PFSK-1 (cell line): ENCODE data around the gene SSU72.

Experiments used
- FOXP2 ChIP-seq: optimal IDR thresholded peaks from 2 replicates; pipeline ENCODE3; 2011; ENCODE audit warnings: borderline replicate concordance, control low read depth, inconsistent platforms; ENCODE audit not compliant: insufficient read depth; ENCODE audit errors: extremely low read length, extremely low read depth
- POLR2AphosphoS5 ChIP-seq: IDR thresholded peaks from 2 replicates; pipeline ENCODE4 v1.6.1; 2012; ENCODE audit warnings: low read depth, mild to moderate bottlenecking, control low read depth, low read length, moderate library complexity
- REST ChIP-seq, 2 experiments: IDR thresholded peaks; 2 replicates each; pipeline versions ENCODE4 v1.6.1 to v1.8.0; 2011 to 2012; ENCODE audit warnings: low read depth in 2 of 2, low read length in 2 of 2, control low read depth in 1 of 2, inconsistent platforms in 1 of 2, mild to moderate bottlenecking in 1 of 2, moderate library complexity in 1 of 2; ENCODE audit not compliant: insufficient read depth in 1 of 2
- SIN3A ChIP-seq: IDR thresholded peaks from 2 replicates; pipeline ENCODE4 v1.6.1; 2012; ENCODE audit warnings: mild to moderate bottlenecking, low read length, moderate library complexity, borderline replicate concordance; ENCODE audit not compliant: insufficient read depth
- TAF1 ChIP-seq: IDR thresholded peaks from 2 replicates; pipeline ENCODE4 v1.6.1; 2012; ENCODE audit warnings: low read length, control low read depth, borderline replicate concordance; ENCODE audit not compliant: insufficient read depth

SSU72 gene

DNA sequence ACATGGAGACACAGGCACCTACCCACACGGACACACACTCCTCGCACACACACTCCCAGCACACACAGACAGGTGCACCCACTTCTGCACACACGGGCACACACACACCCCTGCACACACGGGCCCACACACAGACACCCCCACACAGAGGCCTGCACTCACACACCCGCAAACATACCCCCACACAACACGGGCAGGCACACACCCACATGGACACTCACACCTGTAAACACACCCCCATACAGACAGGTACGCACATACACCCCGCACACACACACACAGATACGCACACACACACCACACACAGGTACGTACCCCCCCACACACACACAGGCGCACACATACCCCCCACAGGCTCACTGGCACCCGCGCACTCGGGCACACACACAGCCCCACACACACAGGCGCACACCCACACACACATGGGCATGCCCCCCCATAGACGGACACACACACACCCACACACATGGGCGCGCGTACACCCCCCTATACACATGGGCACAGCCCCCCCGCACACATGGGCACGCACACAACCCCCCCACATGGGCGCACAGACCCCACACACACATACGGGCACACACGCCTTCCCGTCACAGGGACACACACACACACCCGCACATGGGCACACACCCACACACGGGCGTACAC lies 56.6 kb downstream of the SSU72 start:
- TF ChIP-seq REST (IDR thresholded peaks at IDR 0.05; ENCODE audit: insufficient read depth in 1 of 2, low read depth in 2 of 2, low read length in 2 of 2) (no peak), FOXP2 (no peak)

DNA sequence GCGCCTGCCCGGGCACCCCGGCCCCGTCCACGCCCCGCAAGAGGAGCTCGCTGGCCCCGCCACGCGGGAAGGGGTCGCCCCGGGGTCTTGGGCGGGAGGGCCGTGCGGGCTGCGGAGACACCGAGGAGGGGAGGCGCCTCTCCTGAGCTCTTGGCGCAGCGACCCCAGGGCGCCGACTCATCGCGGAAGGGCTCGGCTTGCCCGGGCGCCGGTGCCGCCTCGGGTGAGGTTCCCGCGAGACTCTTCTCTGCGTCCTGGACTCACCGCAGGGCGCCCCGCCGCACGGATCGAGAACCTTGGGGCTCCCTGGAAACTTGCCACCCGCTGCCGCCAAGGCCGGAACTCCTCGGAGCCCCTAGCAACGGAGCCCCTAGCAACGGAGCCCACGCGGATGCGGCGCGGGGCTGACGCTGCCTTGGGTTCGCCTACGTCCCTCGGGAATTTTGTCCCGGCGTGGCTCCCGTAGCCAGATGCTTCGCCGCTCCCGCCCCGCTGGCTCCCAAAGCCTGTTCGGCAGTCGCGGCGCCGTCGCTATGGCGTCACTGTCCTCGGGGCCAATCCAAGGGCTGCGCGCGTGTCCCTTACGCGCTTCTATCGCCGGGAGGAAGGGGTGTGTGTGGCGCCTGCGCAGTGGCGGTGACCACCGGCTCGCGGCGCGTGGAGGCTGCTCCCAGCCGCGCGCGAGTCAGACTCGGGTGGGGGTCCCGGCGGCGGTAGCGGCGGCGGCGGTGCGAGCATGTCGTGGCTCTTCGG lies 63.0 kb downstream of the SSU72 start, which contains the start of gene ATAD3A:
TSS of gene ATAD3A (plus strand) at position 630 of the 753 bp plus-strand sequence. CDS start at position 737, 107 bp downstream.
- TF ChIP-seq FOXP2 (peak; percentile 78), REST (IDR thresholded peaks at IDR 0.05; ENCODE audit: insufficient read depth in 1 of 2, low read depth in 2 of 2, low read length in 2 of 2) (no peak; a peak in 1 of 4 replicates), POLR2AphosphoS5 (peak; percentile 61), SIN3A (no peak), TAF1 (0 out of 2 replicates have a peak, but pooled peaks have one; percentile 6)

DNA sequence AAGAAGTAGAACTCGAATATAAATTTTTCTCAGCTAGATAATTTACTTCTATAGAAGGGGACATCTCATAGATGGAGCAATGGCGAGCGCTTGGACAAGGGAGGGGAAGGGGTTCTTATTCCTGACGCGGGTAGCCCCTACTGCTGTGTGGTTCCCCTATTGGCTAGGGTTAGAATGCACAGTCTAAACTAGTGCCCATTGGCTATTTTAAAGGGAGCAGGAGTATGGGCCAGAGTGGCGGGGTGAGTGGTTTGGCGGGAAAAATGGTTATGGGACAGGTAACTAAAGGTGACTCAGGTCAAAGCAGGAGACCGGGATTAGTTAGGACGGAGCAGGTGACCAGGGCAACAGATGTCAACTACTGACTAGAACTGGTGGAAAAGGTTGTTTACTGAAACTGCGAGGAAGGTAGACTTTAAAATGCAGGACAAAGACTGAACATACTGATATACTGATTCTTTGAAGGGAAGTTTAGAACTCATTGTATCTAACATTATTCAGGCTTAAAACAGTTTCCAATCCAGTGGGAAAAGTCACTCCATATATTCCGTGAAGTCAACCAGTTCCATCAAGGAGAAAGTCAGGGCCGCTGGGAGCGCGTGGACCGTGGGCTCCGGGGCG lies 63.6 kb downstream of the SSU72 start:
- TF ChIP-seq REST (IDR thresholded peaks at IDR 0.05; ENCODE audit: insufficient read depth in 1 of 2, low read depth in 2 of 2, low read length in 2 of 2) (no peak), TAF1 (no peak), SIN3A (no peak), POLR2AphosphoS5 (no peak), FOXP2 (no peak)

GRCh38 chr1:1507305-1507704 lies 67.4 kb downstream of the SSU72 start:
- TF ChIP-seq REST (IDR thresholded peaks at IDR 0.05; ENCODE audit: insufficient read depth in 1 of 2, low read depth in 2 of 2, low read length in 2 of 2) (no peak), FOXP2 (no peak), TAF1 (no peak)
